ENCODE results near the gene LDOC1.
"Not testable (repeated sequence)": the region's sequence is repeated elsewhere in the genome, so short reads cannot be mapped to it uniquely, and the experiment has no call there.

The LDOC1 gene

GRCh38 chrX:141176586-141177451 is at the start of gene LDOC1:
LDOC1 (minus strand) TSS chrX:141177129; CDS start chrX:141177021, 108 bp downstream.
- DNase-seq, result no peak

DNA sequence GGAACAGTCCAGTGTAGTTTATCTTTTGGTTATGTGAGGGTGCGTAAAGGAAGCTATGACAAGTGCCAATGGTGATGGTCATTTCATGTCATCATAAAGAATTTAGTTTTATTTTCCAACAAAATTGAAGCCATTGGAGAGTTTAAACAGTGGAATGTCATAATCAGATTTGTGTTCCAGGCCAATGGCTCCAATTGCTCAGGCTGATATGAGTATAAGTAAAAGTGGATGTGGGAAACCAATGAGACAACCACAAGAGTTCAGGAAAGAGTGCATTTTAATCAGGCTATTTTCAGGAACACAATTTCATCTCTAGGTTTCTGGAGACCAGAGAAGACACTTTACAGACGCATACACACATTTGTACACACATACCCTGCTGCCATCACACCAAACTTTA is 44.7 kb upstream of the LDOC1 start:
- DNase-seq, result no peak

DNA sequence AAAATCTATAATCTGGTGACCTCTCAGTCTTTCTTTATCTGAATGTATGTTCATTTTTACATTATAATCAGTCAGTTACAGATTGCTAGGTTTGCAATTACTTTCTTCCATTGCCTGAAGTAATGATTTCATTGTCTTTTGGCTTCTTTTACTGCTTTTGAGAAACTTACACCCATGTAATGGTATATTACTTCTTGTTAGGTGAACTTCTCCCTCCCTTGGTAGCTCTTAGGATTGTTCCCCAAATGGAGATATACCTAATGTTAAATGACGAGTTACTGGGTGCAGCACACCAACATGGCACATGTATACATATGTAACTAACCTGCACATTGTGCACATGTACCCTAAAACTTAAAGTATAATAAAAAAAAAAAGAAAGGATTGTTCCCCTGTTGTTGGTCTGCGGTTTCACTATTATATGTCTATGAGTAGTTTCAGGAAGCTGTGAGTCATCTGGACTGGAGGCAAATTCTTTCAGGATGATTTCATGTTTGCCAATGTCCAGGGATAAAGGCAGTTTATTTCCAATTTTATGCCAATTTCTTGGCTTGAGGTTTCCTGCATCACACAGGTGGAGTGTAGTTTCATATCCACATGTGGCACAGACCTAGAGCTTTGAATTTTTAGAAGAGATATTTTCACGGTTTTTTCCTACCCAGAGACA is 43.5 kb upstream of the LDOC1 start:
- DNase-seq, result peak; percentile 25 to 51

DNA sequence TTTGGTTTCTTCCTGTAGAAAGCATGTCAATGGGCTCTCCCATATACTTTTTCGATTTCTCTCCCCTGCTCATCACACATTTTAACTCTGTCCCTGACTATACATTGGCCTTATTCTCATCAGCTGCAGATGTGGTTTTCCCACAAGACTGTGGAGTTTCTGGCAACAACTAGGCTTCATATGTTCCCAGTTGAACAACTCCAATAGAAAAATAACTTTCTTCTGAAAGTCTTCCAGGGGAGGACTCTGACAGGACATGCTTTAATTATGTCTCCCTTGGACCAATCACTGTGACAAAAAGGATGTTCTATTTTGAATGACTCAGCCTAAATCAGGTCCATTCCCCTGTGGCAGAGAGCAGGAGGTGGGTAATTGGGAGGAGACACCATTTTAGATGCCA is 37.3 kb upstream of the LDOC1 start:
- no peak for DNase-seq

DNA sequence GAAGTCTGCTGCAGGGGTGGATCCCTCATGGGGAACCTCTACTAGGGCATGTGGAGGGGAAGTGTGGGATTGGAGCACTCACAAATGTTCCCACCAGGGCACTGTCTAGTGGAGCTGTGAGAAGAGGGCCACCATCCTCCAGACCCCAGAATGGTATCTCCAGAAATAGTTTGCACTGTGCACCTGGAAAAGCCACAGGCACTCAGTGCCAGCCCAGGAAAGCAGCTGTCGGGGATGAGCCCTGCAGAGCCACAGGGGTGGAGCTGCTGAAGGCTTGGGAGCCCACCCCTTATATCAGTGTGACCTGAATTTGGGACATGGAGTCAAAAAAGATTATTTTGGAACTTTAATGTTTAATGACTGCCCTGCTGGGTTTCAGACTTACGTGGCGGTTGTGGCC is 25.0 kb upstream of the LDOC1 start:
- DNase-seq, result no peak

DNA sequence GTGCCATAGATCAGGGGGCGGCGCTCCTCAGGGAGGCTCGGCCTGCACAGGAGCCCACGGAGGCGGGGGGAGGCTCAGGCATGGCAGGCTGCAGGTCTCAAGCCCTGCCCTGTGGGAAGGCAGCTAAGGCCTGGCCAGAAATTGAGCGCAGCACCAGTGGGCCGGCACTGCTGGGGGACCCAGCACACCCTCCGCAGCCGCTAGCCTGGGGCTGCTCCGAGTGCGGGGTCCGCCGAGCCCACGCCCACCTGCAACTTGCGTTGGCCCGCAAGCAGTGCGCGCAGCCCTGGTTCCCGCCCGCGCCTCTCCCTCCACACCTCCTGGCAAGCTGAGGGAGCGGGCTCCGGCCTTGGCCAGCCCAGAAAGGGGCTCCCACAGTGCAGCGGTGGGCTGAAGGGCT is 11.6 kb upstream of the LDOC1 start:
- not testable (repeated sequence) for DNase-seq

DNA sequence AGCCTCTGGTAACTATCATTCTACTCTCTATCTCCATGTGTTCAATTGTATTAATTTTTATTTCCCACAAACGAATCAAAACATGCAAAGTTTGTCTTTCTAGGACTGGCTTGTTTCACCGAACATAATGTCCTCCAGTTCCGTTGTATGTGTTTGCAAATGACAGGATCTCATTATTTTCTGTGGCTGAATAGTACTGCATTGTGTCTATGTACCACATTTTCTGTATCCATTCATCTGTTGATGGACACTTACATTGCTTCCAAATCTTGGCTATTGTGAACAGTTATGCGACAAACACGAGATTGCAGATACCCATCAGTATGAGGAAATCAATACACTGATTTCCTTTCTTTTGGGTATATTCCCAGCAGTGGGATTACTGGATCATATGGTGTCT is 8.4 kb upstream of the LDOC1 start:
- no peak for DNase-seq

DNA sequence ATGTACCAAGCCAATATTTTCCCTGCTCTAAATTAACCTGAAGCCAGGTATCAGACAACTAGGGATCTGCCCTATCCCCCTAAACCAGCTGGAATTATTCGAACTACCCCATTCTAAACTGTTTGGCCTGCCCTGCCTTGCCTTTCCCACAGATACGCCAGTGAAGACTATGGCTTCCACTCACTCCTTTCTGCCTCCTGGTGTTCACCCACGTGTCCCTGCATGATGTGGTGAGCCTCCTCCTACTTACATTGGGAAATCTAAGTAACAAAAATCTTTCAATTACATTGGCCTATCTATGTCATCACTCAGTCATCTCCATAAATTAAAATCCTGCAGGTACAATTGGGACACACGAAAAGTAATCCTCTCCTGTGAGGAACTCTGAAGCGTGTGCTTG is 6.1 kb upstream of the LDOC1 start:
- no peak for DNase-seq

- no peak for DNase-seq
Measured at GRCh38 chrX:141180851-141181250, 3.9 kb upstream of the LDOC1 start.

DNA sequence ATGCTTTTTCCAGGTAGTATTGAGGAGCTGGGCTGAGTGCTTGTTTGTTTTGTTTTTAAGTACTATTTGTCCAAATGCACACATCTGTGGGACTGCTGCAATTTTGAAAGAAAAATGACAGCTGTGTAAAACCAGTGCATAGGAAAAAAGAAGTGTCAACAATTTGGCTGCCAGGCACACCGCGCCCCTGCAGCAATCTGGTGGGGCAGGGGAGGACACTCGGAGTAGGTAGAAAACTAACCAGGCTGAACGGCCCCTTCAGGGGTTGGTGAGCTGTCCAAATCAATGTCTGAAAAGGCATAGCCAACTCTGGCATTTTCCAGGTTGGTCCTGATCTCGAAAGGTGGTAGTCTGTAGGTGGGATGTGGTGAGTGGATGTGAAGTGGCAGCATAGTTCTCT is 1.1 kb downstream of the LDOC1 start:
- DNase-seq, result no peak

GRCh38 chrX:141164406-141164805 is 12.5 kb downstream of the LDOC1 start:
- DNase-seq, result no peak

DNA sequence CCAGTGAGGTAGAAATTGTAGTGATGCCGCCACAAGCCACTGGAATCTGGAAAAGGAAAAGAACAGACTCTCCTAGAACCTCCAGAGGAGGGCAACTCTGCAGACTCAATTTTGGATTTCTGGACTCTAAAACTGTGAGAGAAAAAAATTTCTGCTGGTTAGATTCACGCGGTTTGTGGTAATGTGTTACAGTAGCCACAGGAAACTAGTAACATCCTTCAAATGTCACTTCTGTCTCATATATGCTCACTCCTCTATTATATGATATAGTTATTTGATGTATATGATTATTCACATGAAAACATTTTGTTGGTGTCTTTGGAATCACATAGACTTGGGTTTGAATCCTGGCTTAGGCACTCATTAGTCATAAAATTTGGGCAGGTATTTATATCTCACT is 18.8 kb downstream of the LDOC1 start:
- peak in 1 of 2 experiments; percentile 3 for DNase-seq

DNA sequence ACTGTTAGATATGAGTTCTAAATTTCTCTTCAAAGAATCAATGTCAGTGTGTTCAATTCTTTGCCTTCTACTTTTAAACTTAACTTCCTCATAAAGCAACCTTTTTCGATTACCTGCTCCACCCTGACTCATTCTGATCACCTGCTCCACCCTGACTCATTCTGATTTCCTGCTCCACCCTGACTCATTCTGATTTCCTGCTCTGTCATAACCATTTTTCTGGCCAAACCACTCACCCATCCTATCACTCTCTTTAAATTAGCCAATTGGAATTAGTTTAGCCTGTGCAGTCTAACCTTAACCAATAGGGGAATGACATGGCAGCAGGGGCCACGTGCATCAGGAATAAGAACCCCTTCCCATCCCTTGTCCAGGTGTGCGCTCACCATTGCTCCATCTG is 21.7 kb downstream of the LDOC1 start:
- DNase-seq, result not testable (repeated sequence)

DNA sequence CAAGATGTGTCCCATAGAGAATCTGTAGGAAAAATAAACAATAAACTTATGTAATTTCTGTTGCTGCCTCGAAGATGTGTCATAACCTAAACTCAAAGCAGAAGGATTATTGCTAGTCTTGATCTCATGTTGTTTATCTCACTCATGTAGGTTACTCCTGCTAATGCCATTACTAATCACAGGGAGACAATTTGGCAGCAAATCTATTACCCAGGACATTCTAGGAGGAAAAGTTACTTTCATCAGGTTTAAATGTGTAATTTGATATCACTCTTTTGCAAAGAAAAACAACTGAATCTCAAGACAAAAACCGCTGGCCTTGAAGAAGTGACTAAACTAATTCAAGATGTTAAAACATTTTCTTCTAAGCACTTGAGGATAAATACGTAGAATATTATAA is 34.0 kb downstream of the LDOC1 start:
- no peak for DNase-seq

GRCh38 chrX:141133272-141133671 is 43.7 kb downstream of the LDOC1 start:
- DNase-seq, result no peak

- no peak for DNase-seq
Measured at GRCh38 chrX:141127146-141127545, 49.8 kb downstream of the LDOC1 start.

Data from Kasumi-1 (cell line).